GM18511 (cell line): ENCODE results near the gene XCR1.
"Not testable (repeated sequence)": the region's sequence is repeated elsewhere in the genome, so short reads cannot be mapped to it uniquely, and the experiment has no call there.

Experiments used
- ATAC-seq: cut with Tn5 transposase; IDR thresholded peaks from one replicate; pipeline ENCODE4 v1.9.1; 2021; ENCODE audit warnings: mild to moderate bottlenecking, moderate library complexity; ENCODE audit not compliant: unreplicated experiment

Gene XCR1

GRCh38 chr3:46007280-46007679, 20.0 kb downstream of the XCR1 start:
- no peak for ATAC-seq

DNA sequence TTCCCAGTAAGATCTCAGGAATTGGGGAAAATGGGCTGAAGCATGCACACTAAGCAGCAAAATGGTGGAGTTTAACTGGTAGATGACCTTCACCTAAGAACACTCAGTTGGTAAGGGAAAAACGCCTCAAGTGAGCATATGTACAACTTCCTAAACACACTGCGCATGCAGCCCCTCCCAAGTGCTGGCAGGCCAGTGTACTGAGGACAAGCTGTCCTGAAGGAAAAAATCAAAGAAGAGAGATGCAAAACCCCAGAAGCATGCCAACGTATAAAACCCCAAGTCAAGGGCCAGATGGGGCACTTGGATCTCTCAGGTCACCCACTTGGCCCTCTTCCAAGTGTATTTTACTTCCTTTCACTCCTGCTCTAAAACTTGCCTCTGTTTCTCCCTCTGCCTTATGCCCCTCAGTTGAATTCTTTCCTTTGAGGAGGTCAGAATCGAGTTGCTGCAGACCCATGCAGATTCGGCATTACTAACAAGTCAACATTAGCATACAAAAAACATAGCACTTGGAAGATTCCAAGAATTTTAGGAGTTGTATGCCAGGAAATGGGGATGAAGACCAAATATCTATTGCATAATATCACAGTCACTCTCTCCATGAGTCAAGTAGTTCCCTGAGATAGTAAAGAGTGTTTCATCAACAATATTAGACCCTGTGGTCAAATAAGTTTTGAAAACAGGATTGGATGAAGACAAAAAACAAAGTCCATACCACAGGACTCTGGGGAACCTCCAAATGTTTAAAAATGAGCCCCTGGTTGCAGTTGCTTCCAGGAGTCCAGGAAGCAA, 20.8 kb downstream of the XCR1 start:
- no peak for ATAC-seq

DNA sequence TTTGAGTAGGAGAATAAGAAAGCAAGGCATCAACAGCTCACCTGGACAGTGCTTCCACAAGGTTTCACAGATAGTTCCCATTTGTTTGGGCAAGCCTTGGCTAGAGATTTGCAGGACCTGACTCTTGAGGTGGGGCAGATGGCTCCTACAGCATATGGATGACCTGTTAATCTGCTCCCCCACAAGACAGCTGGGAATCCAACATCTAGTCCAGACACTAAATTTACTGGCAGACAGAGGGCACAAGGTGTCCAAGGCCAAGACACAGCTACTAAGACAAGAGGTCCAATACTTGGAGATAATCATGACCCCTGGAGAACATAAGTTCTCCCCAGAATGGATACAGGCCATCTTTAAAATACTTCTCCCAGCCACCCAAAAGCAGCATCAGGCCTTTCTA, 23.6 kb downstream of the XCR1 start:
- not testable (repeated sequence) for ATAC-seq

- ATAC-seq = no peak
Observed at GRCh38 chr3:46001178-46001577, 26.1 kb downstream of the XCR1 start.

DNA sequence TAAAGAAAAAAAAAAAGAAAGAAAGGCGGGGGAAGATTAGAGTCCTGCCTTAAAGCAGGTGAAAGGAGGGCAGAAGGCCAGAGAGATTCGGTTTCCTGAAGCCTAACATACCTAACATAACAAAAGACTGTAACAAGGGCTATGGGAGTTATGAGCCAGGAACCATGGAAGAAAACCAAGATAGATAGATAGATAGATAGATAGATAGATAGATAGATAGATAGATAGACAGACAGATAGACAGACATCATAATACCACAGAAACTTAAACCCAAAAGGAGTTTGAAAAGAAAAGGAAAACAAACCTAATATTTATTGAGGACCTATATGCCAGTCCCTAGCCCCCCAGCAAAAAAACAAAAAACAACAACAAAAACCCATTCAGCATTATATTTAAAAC, 29.3 kb downstream of the XCR1 start:
- no peak for ATAC-seq

DNA sequence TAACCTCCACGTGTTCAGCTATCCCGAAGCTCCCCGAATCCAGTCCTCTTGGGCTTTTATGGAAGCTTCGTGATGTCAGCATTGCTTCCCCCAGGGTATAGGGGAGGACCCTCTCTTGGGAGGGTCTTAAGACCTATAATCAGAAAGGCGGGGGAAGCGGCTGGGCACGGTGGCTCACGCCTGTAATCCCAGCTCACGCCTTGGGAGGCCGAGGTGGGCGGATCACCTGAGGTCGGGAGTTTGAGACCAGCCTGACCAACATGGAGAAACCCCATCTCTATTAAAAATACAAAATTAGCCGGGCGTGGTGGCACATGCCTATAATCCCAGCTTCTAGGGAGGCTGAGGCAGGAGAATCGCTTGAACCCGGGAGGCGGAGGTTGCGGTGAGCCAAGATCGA, 29.8 kb downstream of the XCR1 start:
- ATAC-seq = not testable (repeated sequence)

DNA sequence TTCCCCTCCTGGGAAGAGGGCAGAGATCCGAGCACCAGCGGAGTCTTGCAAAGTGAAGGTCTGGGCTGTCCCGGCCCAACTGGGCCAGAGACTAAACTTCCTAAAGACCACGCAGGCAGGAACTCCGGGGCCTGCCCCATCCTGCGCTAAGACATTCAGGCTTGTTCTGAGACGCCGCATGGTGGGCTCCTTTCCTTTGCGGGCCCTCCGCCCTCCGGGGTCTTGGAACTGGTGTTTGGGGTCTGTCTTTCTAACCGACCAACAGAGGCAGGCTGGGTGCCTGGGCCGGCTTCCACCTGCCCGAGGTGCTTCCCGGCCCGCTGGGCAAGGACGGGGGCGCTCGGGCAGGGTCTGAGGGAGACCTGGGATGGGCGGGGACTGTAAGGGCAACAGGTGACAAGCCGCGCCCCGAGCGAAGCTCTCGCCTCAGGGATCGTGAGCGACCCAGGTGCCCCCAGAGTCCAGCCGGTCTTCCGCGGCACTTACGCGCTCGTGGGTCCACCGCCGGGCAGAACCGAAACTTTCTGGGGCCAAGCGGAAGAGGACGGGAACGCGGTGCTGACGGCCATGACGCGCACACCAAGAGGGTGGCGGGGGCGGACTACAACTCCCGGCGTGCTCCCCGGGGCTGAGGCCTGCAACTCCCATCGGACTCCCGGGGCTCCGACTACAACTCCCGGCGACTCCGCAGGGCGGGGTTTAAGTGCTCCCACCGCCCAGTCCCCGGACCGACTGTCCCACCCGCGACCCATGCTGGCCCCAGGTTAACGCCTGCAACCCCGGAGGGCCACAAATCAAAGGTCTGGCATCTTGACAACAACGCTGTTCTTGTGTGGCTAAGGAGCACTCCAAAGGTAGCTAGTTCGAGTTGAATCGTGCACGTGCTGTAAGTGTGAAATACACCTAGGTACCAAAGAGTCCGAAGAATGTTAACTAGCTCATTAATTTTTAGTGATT, 31.8 kb downstream of the XCR1 start, which contains the start of gene FYCO1:
TSS of gene FYCO1 (minus strand) at position 589 of the 957 bp plus-strand sequence. CDS start 10,914 bp downstream, outside the sequence.
- peak; percentile 94 for ATAC-seq

- ATAC-seq = peak; percentile 24
Observed at GRCh38 chr3:45994419-45995235, 32.7 kb downstream of the XCR1 start.

DNA sequence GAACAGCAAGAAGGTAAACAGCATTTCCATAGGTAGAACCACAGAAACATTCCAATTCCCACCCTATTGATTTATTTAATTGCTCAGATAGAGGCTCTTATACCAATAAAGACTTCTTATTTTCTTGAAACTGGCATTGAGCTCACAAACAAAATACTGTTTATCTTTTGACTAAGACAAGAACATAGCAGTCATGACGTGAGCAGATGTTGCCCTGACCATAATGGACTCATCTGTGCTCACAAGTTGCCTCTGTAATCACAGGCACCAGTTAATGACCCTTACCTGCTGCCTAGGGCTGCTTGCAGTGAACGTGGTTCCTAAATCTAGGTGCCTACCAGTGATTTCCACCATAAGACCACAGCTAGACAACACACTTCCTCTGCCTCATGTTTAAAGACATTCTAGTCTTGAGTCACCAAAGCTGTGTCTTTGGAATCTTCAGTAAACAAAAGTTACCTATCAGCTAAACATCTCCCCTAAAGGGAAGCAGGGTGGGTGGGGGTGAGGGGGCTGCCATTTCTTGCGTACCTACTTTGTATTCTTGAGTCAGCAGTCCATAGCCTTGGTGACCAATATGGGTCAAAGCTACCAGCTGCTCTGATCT, 33.8 kb downstream of the XCR1 start:
- no peak for ATAC-seq

DNA sequence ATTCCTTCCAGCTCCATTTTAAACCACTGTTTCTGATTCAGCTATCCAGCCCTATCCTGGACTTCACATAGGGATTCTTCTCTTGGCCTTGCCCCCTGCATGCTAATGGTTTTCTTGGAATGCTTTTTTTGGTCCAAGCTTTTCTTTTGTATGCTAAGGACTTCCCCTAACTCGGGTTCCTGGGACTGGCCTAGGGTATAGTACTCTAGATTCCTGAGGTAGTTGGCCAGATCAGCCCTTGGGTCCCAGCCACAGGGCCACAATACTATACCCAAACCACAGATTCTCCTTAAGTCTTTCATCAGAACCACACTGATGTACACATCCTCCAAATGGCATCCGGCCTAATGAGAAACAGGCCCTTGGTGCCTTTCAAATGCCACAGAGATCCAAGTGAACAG, 34.5 kb downstream of the XCR1 start:
- ATAC-seq = no peak

GRCh38 chr3:45992133-45992729, 35.1 kb downstream of the XCR1 start:
- ATAC-seq = no peak

DNA sequence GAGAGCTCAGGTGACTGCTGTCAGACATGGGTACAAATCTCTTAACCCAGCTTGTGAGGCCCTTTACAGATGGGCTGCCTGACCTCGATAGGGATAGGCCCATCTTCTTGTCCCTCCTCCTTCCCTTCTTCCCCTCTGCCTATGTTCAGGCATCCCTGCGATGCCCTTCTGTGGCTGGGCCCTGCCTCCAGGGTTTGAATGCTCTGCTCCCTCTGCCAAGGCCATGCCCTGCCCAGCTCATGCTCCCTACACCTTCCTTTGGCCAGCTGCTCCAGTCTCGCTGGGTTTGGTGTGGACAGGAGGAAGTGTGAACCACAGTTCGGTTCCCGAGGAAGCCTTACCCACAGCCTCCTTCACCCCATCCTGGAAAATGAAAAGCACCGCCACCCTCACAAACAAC, 35.9 kb downstream of the XCR1 start:
- ATAC-seq = no peak

- no peak for ATAC-seq
Observed at GRCh38 chr3:45990181-45990580, 37.1 kb downstream of the XCR1 start.

DNA sequence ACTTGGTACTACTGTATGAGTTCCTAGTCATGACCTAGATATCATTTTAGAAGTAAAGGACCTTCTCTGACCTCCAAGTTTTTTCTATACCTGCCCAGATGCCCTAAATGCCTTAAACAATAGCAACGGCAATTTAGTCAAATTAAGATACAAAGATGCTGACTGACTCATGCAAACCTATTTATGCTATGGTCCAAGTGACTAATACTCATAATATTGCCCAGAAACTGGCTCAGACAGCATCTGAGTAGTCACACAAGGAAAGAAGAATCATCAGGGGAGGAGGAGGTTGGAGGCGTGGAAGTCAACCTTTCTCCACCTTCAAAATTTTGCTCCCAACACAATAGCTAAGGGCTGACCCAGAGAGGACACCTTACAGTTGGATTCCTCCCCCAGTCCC, 38.5 kb downstream of the XCR1 start:
- no peak for ATAC-seq

DNA sequence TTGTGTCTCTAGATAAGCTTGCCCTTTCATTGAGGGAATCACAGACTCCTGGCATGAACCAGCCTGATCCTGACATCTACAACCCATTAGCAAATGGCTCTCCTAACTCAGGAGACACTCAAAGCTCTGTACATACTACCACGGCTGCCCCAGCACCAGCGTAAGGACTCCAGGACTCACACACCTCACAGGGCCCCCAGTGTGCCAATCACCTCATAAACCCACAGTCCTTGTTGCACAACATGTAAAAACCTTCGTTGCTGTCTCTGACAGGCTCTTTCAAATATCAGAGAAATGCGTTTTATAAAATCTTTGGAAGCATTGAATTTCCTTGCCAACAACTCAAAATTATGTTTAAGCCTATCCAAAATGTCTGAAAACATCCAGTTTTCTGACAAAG, 38.9 kb downstream of the XCR1 start:
- ATAC-seq = no peak

GRCh38 chr3:45987368-45988291, 39.7 kb downstream of the XCR1 start:
- no peak for ATAC-seq

- no peak for ATAC-seq
Observed at GRCh38 chr3:45986303-45986982, 40.8 kb downstream of the XCR1 start.

GRCh38 chr3:45985532-45986302, 41.6 kb downstream of the XCR1 start:
- ATAC-seq = no peak
